ENCODE results near the gene CDH3. TPM values are rescaled to one million over a fixed set of nuclear protein-coding genes. Genes with fewer than 3 reads are reported as not detected.
"Not testable (repeated sequence)": the region's sequence is repeated elsewhere in the genome, so short reads cannot be mapped to it uniquely, and the experiment has no call there.

The CDH3 gene
- total RNA-seq, 2 donors from 2014 or later, result 0.37 to 0.42 TPM

DNA sequence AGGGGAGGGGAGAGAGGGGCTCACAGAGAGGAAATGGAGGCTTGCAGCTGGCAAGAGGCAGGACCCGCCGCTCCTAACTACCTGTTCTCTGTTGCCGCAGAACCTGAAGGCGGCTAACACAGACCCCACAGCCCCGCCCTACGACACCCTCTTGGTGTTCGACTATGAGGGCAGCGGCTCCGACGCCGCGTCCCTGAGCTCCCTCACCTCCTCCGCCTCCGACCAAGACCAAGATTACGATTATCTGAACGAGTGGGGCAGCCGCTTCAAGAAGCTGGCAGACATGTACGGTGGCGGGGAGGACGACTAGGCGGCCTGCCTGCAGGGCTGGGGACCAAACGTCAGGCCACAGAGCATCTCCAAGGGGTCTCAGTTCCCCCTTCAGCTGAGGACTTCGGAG lies 53.0 kb downstream of the CDH3 start:
- H3K36me3 Mint-ChIP-seq (ENCODE audit: low read depth), result peaks cover 1% of the 10 kb centered on the region
- no peak overlapping the region for H3K27ac Mint-ChIP-seq
- peaks cover 8% of the 10 kb centered on the region for H3K27me3 Mint-ChIP-seq
- no peak for DNase-seq
- no peak overlapping the region for H3K4me3 Mint-ChIP-seq
- ATAC-seq, result no peak
- H3K9me3 ChIP-seq (ENCODE audit: control insufficient read depth, low read length, poor library complexity, severe bottlenecking), result no peaks in the 10 kb centered on the region
- no peaks in the 10 kb centered on the region for H3K4me1 Mint-ChIP-seq

DNA sequence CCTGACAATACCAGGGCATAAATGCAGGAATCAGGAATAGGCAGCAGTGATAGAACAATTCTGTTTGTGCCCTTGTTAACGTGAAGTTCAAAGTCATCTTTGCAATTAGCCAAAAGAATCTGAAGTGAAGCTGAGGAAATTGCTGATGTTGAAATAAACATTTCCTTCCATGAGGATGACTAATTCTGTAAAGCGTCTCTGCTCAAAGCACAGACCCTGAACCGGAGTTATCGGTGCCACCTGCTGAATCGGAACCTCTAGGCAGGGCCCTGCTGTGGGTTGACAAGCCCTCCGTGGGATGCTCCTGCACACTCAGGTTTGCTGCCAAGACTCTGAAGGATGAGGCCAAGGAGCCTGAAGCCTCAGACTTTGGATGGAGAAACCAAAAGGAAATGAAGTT lies 55.0 kb downstream of the CDH3 start:
- Mint-ChIP-seq H3K4me1 (peaks cover 3% of the 10 kb centered on the region), H3K4me3 (no peak overlapping the region), H3K36me3 (ENCODE audit: low read depth) (no peaks in the 10 kb centered on the region), H3K27me3 (peaks cover under 1% of the 10 kb centered on the region), H3K27ac (no peak overlapping the region)
- DNase-seq (no peak), ATAC-seq (no peak)
- no peaks in the 10 kb centered on the region for H3K9me3 ChIP-seq (ENCODE audit: control insufficient read depth, low read length, poor library complexity, severe bottlenecking)

DNA sequence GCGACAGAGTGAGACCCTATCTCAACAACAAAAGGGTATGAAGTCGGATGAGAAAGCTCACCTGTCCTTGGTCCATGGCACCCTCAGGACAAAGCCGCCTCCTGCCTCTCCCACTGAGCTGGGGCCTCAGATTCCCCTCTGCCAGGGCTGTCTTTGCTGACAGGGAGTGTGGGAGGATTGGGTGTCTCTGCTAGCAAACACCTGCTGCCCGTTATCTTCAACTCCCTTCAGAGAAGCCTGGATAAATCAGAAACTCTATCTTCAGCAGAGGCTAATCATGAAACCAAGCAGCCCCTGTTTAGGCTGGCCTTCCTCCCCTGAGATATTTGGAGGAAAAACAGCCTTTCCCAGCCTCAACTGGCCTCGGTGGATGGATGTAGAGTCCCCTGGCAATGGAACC lies 55.7 kb downstream of the CDH3 start:
- DNase-seq (no peak), ATAC-seq (no peak)
- no peak overlapping the region for H3K4me3 Mint-ChIP-seq
- no peaks in the 10 kb centered on the region for H3K36me3 Mint-ChIP-seq (ENCODE audit: low read depth)
- no peak overlapping the region for H3K27ac Mint-ChIP-seq
- peaks cover 3% of the 10 kb centered on the region for H3K4me1 Mint-ChIP-seq
- H3K27me3 Mint-ChIP-seq, result no peaks in the 10 kb centered on the region
- H3K9me3 ChIP-seq (ENCODE audit: control insufficient read depth, low read length, poor library complexity, severe bottlenecking), result no peaks in the 10 kb centered on the region

DNA sequence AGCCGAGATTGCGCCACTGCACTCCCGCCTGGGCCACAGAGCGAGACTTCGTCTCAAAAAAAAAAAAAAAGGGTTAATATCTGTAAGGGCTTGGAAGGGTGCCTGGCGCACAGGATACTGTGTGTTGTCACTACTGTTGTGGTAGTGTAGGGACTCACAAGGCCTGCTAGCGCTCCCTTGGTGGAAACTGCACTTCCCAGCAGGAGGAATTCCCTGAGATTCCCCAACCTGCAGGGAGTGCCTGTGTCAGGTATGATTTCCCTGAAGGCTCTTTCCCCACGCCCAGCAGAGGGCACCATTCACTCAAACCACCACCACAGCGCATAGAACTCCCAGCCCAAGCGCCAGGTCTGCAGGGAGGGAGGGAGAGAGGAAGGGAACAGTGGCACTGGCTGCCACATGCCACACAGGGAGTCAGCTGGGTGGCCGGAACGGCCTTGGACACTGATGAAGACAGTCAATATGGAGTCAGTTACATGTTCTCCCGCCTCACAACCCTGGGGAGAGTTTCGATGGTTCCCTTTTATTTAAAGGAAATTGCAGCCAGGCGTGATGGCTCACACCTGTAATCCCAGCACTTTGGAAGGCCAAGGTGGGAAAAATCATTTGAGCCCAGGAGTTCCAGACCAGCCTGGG lies 59.2 kb downstream of the CDH3 start:
- peaks cover 3% of the 10 kb centered on the region for H3K36me3 Mint-ChIP-seq (ENCODE audit: low read depth)
- peak; percentile 18 to 29 (median 22) for DNase-seq
- H3K4me1 Mint-ChIP-seq, result peaks cover 3% of the 10 kb centered on the region
- peak; percentile 67 for ATAC-seq
- H3K4me3 Mint-ChIP-seq, result no peak overlapping the region
- peaks cover 5% of the 10 kb centered on the region for H3K27me3 Mint-ChIP-seq
- no peak overlapping the region for H3K27ac Mint-ChIP-seq
- no peaks in the 10 kb centered on the region for H3K9me3 ChIP-seq (ENCODE audit: control insufficient read depth, low read length, poor library complexity, severe bottlenecking)

DNA sequence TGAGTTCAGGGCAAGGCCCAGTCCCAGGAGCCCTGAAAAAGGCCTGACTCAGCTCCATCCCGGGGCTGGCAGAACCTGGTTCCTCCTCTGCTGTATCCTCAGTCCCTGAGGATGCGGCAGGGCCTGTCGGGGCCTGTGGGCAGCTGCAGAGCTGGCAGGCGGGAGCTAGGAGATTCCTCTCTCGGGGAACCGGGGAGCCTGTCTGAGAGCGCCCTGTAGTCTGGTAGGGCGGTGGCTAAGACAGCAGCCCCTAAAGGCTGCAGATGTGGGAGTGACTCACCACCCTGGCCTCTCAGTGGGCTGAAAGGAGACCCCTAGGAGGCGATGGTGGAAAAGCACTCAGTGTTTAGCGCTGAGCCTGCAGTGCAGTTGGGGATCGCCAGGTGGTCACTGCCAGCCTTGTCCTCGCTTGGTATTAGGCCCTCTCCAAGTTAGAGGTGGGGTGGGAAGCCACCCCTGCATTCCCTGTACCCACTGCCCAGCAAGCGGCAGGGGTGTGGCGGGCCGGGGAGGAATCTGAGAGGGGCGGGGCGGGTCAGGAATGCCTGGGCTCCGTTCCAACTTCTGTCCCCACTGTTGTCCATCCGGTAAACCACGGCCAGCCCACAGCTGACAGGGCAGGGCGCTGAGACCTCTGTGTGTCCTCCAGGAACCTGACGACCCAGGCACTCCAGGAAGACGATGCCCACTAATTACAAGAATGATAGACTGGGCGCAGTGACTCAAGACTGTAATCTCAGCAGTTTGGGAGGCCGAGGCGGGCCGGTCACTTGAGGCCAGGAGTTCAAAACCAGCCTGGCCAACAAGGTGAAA lies 62.4 kb downstream of the CDH3 start:
- H3K27me3 Mint-ChIP-seq, result peaks cover 25% of the 10 kb centered on the region
- ATAC-seq (no peak), DNase-seq (no peak)
- H3K27ac Mint-ChIP-seq, result no peak overlapping the region
- H3K4me3 Mint-ChIP-seq, result no peak overlapping the region
- H3K4me1 Mint-ChIP-seq, result peaks cover 13% of the 10 kb centered on the region
- peaks cover 3% of the 10 kb centered on the region for H3K36me3 Mint-ChIP-seq (ENCODE audit: low read depth)
- no peaks in the 10 kb centered on the region for H3K9me3 ChIP-seq (ENCODE audit: control insufficient read depth, low read length, poor library complexity, severe bottlenecking)

DNA sequence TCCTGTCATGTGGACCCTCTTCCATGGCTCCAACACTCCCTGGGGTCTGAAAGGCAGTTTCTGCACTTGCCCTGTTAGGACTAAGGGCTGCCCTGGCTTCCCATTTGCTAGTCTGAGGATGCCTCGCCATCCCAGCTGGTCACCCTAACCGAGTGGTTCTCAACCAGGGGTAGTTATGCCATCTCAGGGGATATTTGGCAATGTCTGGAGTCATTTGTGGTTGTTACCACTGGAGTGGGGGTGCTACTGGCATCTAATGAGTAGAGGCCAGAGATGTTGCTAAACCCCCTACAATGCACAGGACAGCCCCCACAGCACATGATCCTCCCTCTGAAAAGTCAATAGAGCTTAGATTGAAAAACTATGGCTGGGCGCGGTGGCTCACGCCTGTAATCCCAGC lies 65.1 kb downstream of the CDH3 start:
- Mint-ChIP-seq H3K4me1 (peaks cover 11% of the 10 kb centered on the region), H3K27ac (no peak overlapping the region), H3K36me3 (ENCODE audit: low read depth) (peaks cover 3% of the 10 kb centered on the region), H3K27me3 (peaks cover 38% of the 10 kb centered on the region), H3K4me3 (no peak overlapping the region)
- H3K9me3 ChIP-seq (ENCODE audit: control insufficient read depth, low read length, poor library complexity, severe bottlenecking), result no peaks in the 10 kb centered on the region
- ATAC-seq (no peak), DNase-seq (no peak)

DNA sequence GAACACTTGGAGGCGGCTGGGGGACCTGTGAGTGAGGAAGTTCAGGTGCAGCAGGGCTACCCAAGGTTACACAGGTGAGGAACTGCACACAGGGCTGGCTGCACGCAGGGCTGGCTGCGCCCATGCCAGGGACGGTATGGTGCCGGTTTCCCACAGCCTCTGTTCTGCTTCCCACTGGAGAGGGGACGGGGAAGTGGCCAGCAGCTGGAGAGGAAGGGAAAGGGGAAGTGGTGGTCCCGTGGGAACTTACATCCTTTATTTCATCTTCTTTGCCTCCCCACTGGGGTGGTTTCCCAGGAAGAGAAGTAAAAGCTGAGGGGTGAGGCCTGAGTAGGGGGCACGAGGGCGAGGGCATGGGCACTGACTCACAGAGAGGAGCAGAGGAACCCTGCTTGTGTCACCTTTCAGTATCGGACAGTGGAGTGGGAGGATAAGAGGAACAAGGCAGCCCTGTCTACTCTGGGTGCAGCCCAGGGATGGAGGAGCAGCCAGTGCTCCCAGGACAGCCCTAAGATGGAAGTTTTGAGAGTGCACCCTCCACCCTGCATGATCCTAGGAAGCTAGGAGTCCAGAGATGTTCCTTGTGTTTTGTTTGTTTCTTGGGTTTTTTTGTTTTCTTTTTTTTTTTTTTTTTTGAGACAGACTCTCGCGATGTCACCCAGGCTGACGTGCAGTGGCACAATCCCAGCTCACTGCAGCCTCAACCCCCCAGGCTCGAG lies 66.5 kb downstream of the CDH3 start:
- Mint-ChIP-seq H3K36me3 (ENCODE audit: low read depth) (peaks cover 3% of the 10 kb centered on the region), H3K27ac (peak overlapping the region; percentile 51)

DNA sequence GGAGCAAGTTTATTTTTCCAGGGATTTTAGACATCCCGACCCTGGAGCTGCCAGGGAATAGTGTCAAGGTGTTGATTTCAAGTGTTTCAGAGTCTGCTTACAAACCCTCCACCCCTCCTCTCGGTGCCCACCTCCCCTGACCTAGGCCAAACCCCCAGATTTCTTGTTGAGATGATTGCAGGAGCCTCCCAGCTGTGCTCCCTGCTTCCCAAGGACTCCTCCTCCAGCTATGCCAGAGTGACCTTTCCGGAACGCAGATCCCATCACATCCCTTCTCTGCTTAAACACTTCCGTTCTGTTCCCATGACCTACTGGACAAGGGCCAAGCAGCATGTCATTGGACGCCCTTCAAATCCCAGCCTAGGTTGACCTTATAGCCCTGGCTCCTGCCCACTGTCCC lies 68.3 kb downstream of the CDH3 start:
- H3K4me3 Mint-ChIP-seq, result no peak overlapping the region
- DNase-seq, result no peak

More for the DNA sequence above, 66.5 kb downstream of the CDH3 start:
- ATAC-seq (peak; percentile 33), DNase-seq (no peak)
- H3K4me1 Mint-ChIP-seq, result peaks cover 11% of the 10 kb centered on the region
- H3K4me3 Mint-ChIP-seq, result peak overlapping the region; percentile 62
- peaks cover 38% of the 10 kb centered on the region for H3K27me3 Mint-ChIP-seq
- no peaks in the 10 kb centered on the region for H3K9me3 ChIP-seq (ENCODE audit: control insufficient read depth, low read length, poor library complexity, severe bottlenecking)

DNA sequence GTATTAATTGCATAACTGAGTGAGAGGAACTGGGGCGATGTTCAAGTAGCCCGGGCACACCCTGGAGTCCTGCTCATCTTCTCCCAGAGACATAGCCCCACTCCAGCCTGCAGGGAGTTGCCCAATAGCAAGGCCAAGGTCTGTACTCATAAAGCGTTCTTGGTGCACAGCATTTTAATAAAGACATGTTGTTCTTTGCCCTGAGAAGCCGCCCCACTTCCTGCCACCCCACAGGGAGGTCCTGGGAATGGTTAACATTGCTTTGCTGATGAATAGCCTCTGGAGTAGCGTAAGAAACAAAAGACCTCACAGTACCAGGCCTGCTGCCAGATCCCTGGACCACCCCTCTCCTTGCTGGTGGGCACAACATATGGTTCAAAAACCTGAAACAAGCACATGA lies 70.4 kb downstream of the CDH3 start:
- peaks cover 23% of the 10 kb centered on the region for H3K27me3 Mint-ChIP-seq
- ATAC-seq, result no peak
- no peak overlapping the region for H3K27ac Mint-ChIP-seq
- no peaks in the 10 kb centered on the region for H3K9me3 ChIP-seq (ENCODE audit: control insufficient read depth, low read length, poor library complexity, severe bottlenecking)
- no peak overlapping the region for H3K4me3 Mint-ChIP-seq
- peaks cover 8% of the 10 kb centered on the region for H3K4me1 Mint-ChIP-seq
- no peak for DNase-seq
- no peaks in the 10 kb centered on the region for H3K36me3 Mint-ChIP-seq (ENCODE audit: low read depth)

More for the DNA sequence above, 68.3 kb downstream of the CDH3 start:
- no peak overlapping the region for H3K27ac Mint-ChIP-seq
- no peak for ATAC-seq
- H3K4me1 Mint-ChIP-seq, result peaks cover 11% of the 10 kb centered on the region
- no peaks in the 10 kb centered on the region for H3K36me3 Mint-ChIP-seq (ENCODE audit: low read depth)
- H3K27me3 Mint-ChIP-seq, result peaks cover 34% of the 10 kb centered on the region
- H3K9me3 ChIP-seq (ENCODE audit: control insufficient read depth, low read length, poor library complexity, severe bottlenecking), result no peaks in the 10 kb centered on the region

DNA sequence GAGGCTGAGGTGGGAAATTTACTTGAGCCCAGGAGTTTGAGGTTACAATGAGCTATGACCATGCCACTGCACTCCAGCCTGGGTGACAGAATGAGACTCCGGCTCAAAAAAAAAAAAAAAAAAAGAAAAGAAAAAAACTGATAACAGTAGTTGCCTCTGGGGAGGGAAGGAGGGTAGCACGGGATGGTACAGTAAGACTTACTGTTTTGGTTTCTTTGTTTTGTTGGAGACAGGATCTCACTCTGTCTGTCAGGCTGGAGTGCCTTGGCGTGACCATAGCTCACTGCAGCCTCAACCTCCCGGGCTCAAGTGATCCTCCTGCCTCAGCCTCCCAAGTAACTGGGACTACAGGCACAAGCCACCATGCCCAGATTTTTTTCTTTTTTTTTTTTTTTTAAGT lies 71.4 kb downstream of the CDH3 start:
- not testable (repeated sequence) for H3K4me3 Mint-ChIP-seq; ATAC-seq; DNase-seq; H3K27ac Mint-ChIP-seq; H3K9me3 ChIP-seq (ENCODE audit: control insufficient read depth, low read length, poor library complexity, severe bottlenecking); H3K4me1 Mint-ChIP-seq; H3K36me3 Mint-ChIP-seq (ENCODE audit: low read depth)
- peaks cover 14% of the 10 kb centered on the region for H3K27me3 Mint-ChIP-seq

DNA sequence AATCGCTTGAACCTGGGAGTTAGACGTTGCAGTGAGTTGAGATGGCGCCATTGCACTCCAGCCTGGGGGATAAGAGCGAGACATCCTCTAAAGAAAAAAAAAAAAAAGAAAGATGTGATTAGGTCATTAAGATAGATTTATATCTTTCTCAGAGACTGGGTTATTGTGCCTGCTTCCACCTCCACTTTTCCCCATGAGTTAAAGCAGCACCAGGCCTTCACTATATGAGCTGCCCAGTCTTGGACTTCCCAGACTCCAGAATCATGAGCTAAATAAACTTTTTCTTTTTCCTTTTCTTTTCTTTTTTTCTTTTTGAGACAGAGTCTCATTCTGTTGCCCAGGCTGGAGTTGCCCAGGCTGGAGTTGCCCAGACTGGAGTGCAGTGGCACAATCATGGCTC lies 72.6 kb downstream of the CDH3 start:
- no peak overlapping the region for H3K27ac Mint-ChIP-seq
- no peaks in the 10 kb centered on the region for H3K36me3 Mint-ChIP-seq (ENCODE audit: low read depth)
- H3K4me3 Mint-ChIP-seq, result no peak overlapping the region
- no peaks in the 10 kb centered on the region for H3K4me1 Mint-ChIP-seq
- H3K27me3 Mint-ChIP-seq, result peaks cover 12% of the 10 kb centered on the region
- no peak for ATAC-seq
- H3K9me3 ChIP-seq (ENCODE audit: control insufficient read depth, low read length, poor library complexity, severe bottlenecking), result no peaks in the 10 kb centered on the region
- DNase-seq, result no peak

DNA sequence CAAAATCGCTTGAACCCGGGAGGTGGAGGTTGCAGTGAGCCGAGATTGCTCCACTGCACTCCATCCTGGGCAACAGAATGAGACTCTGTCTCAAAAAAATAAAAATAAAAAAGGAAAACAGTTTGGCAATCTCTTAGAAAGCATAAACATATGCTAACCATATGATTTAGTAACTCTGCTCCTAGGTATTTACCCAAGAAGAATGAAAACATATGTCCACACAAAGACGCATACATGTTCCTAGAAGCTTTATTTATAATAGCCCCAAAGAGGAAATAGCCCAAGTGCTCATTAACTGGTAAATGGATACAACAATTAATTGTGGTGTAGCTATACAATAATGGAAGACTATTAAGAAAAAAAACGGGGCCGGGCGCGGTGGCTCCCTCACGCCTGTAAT lies 73.5 kb downstream of the CDH3 start:
- H3K27ac Mint-ChIP-seq, result no peak overlapping the region
- H3K4me3 Mint-ChIP-seq, result no peak overlapping the region
- H3K9me3 ChIP-seq (ENCODE audit: control insufficient read depth, low read length, poor library complexity, severe bottlenecking), result no peaks in the 10 kb centered on the region
- ATAC-seq, result no peak
- H3K36me3 Mint-ChIP-seq (ENCODE audit: low read depth), result no peaks in the 10 kb centered on the region
- H3K27me3 Mint-ChIP-seq, result peaks cover 3% of the 10 kb centered on the region
- no peak for DNase-seq
- H3K4me1 Mint-ChIP-seq, result no peaks in the 10 kb centered on the region

DNA sequence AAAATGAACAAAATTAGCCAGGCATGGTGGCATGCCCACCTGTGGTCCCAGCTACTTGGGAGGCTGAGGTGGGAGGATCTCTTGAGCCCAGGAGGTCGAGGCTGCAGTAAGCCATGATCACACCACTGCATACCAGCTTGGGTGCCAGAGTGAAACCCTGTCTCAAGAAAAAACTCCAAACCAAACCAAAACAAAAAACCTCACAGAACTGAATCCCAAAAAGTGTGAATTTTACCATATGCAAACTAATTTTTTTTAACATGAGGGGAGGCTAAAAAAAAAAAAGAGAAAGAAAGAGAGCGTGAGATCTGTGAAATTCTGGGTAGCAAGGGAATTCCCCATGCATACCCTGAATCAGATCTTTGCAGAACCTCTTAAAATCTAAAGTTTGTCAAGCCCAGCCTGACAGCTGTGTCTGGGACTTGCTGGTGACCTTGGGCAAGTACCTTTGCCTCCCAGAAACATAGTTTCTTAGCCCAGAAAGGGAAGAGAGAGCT lies 74.9 kb downstream of the CDH3 start:
- no peak for ATAC-seq
- Mint-ChIP-seq H3K27me3 (no peaks in the 10 kb centered on the region), H3K36me3 (ENCODE audit: low read depth) (no peaks in the 10 kb centered on the region), H3K27ac (no peak overlapping the region), H3K4me3 (no peak overlapping the region), H3K4me1 (no peaks in the 10 kb centered on the region)
- no peaks in the 10 kb centered on the region for H3K9me3 ChIP-seq (ENCODE audit: control insufficient read depth, low read length, poor library complexity, severe bottlenecking)
- DNase-seq, result no peak

All from T-helper 17 cell (primary cell).